SK-MEL-5 (cell line): Measurements from ENCODE around the gene COPS6. TPM values are rescaled to one million over a fixed set of nuclear protein-coding genes. Genes with fewer than 3 reads are reported as not detected.

Source experiments
- DNase-seq: peaks from one replicate; pipeline ENCODE4 v3.0.0-alpha.2; 2016; ENCODE audit warnings: low read depth, low spot score
- in situ Hi-C: cut with HindIII; loops from 2 replicates; pipeline ENCODE4 v1.10.0; 2016; ENCODE audit warnings: low sequenced_read_pairs, high pct_unique_total_duplicates, low pct_unique_long_range_greater_than_20kb
- total RNA-seq: library from RNA; depleted of rRNA; stranded (reverse); fragments of >200 nt; shearing (Covaris generic); gene quantifications from 2 replicates; pipeline ENCODE4 v1.2.3, GENCODE V29; 2014

Gene COPS6
- total RNA-seq, 1 experiment from 2014 or later: 75.2 TPM

DNA sequence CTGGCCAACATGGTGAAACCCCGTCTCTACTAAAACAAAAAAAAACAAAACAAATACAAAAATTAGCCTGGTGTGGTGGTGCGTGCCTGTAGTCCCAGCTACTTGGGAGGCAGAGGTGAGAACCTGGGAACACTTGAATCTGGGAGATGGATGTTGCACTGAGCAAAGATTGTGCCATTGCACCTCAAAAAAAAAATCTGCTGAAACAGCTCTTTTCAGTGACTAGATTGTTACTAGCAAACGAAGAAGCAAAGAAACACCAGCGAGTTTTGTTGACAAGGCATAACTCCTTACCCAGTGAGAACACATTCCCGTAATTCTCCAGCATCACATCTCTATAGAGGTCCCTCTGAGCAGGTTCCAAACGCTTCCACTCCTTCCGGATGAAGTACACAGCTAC is 13.9 kb upstream of the COPS6 start:
- DNase-seq: no peak
- in situ Hi-C loops: no loop called here

DNA sequence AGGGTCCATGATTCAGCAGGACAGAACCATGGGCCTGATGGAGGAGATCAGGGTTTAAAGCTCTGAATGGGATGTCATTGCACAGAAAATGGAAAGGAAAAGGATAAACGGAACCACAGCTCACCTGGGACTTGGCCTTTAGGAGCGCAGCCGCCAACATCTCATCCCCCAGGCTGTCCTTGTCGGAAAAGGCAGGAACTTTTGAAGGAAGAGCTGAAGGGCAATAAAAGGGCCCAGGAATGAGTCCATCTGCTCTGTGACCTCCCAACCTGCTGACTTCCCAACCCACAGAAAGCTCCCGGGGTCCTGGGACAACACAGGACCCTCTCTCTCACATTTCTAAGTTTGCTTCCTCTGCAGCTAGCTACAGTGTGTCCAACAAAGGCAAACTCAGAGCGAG is 13.4 kb upstream of the COPS6 start:
- no peak for DNase-seq
- in situ Hi-C loops: no loop called here

DNA sequence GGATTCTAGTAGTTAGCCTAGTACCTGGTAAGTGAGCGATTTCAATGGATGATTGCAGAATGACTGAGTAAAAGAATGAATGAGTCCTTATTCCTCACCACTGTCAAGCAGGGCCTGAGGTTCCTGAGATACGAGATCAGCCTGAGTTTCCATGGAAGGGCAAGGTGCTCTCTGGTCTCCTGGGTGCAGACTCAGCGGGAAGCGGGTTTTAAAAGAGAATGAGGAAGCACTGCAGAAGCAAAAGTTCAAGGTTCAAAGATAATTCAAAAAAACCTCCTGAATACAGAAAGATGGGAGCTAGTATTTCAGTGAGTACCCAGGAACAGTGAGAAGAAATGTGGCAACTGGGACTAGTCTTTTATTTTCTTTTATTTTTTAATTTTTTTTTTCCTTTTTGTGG is 11.6 kb upstream of the COPS6 start:
- in situ Hi-C loops: no loop called here
- no peak for DNase-seq

DNA sequence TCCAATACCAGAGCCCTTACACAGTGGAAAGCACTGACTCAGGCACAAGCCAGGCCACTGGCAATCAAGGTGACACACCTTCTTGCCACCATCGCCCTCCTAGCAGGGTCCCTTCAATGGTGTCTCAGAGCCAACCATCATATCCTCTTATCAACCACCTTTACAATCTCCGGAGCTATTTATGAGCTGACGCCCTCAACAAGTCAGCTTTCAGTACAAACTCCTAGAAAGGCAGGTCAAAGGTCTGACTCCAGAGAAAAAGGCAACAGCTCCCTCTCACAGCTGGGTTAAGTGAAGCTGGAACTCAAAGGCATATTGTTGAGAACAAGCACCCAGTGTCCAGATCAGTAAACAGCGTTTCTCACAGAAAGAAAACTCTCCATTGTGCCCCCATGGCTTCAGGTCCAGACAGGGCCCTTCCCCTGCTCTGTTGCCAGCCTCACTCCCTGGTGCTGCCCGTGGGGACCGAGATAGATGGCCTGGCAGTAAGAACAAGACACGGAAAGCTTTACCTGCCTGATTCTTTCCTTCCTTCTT is 9.7 kb upstream of the COPS6 start:
- DNase-seq: peak; percentile 93
- in situ Hi-C loops: no loop called here

DNA sequence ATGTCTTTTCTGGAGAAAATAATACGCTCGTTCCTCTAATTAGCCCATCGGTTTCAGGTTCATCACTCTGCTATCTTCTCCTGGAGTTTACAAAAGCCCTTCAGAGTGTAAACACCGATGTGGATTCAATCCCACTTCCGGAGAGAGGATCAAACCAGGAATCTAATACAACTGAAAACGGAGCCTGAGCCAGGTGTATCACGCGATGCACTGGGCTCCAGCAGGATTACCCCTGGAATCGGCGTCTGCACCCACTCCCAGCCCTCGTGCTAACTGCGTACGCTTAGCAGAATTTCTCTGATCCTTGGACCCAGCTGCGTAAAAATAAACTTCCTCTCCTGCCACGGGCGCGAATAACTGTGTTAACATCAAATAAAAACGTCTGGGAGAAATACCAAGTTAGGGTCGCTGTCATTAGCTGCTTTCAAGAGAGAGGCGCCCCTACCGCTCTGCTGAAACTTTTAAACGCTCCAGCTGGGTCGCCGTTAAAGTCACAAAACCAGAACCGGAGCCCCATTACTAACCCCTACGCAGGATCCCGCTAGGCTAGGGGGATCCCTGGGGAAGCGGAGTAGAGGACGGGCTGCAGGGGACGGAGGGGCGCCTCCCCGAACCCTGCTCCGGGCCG is 7.7 kb upstream of the COPS6 start:
- in situ Hi-C loops: no loop called here
- DNase-seq: no peak

DNA sequence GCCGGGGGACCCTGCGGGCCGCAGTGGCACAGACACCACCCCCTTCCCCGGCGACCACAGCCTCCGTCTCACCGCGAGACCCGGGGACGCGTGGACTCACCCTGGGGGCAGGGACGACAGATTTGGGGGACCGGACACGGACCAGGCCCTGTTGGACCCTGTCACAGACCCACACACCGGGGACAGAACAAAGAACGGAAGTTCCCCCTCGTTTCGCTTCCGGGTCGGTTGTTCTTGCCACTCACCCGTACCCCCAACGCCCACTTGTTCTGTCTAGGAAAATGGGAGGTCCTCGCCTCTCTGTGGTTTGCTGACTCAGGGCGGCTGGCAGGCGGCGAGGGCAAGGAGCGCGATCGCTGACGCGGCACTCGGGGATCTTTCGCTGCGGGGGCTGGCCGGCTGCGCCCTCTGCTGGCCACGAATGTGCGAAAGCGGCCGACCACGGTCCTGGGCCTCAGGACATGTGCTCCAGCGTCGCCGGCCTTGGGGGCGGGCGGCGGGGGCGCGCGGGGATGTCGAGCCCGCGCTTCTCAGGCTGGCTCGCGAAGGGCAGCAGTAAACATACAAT is 7.2 kb upstream of the COPS6 start, which contains the start of gene ZNF3:
TSS of gene ZNF3 (minus strand) at position 189 of the 568 bp plus-strand sequence. CDS start 4,366 bp downstream, outside the sequence.
- peak; percentile 99 for DNase-seq
- in situ Hi-C loops: no loop called here

DNA sequence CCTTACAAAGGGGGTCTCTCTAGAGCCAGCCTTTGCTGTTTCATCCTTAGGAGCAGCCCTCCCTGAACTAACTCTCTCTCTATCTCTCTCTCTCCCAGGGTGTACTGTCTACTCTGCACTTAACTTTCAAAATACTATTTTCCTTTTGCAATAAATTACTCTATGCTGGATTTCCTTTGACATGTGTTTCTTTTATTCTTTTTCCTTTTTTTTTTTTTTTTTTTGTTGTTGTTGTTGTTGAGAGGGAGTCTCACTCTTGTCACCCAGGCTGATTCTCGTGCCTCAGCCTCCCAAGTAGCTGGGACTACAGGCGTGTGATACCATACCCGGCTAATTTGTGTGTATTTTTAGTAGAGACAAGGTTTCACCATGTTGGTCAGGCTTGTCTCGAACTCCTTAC is 5.8 kb upstream of the COPS6 start:
- in situ Hi-C loops: no loop called here
- DNase-seq: no peak

DNA sequence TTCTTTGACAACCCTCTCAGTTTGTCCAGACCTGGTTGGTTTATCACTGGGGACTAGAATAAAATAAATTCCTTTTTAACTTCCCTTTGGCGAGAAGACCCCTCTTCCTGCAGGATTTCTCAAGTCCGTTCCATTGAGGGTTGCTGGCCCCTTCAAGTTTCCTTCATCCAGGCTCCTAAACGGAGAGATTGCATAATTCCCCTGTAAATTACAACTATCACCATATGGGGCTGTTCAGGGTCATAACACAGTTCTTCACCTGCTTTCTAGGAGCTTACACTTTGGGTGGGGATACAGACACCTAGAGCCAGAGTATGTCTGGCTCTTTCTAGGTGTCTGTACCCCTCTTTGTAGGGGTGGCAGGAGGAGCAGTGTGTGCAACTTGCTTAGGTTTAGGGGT is 3.3 kb upstream of the COPS6 start:
- in situ Hi-C loops: no loop called here
- DNase-seq: no peak

DNA sequence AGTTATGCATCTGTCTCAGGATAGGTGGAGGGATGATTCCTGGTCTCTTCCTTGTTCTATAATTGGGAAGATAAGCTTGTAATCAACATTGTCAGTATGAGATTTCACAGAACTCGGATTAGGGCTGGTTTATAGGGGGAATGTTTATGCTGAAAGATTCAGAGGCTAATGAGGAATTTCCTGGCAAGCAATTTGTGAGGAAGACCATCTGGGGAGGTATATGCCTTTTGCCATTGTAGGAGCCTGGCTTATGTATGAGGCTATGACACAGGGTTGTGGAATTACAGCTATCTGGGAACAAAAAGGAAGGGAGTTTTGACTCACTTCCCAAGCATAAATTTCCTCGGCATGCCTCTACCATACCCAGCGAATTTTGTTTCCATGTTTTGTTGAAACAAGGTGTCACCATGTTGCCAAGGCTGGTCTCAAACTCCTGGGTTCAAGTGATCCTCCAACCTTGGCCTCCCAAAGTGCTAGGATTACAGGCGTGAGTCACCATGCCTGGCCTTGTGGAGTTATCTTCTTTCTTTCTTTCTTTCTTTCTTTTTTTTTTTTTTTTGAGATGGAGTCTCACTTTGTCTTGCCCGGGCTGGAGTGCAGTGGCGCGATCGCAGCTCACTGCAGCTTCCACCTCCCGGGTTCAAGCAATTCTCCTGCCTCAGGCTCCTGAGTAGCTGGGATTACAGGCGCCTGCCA is 1.6 kb upstream of the COPS6 start:
- in situ Hi-C loops: no loop called here
- no peak for DNase-seq

DNA sequence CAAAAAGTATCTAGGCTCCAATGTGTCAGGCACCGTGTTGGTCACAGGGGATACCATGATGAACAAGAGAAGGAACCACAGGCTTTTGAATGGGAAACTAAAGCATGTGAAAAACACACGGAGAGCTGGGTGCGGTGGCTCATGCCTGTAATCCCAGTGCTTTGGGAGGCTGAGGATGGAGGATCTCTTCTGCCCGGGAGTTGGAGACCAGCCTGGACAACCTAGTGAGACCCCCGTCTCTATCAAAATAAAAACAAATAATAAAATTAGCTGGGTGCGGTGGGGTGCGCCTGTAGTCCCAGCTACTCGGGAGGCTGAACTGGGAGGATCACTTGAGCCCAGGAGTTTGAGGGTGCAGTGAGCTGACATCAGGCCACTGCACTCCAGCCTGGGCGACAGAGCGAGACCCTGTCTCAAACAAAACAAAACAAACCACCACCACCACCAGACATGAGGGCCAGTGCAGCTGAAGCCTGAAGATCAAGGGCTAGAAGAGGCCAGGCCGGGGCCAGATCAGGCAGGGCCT is 611 bp upstream of the COPS6 start:
- DNase-seq: no peak
- in situ Hi-C loops: no loop called here

DNA sequence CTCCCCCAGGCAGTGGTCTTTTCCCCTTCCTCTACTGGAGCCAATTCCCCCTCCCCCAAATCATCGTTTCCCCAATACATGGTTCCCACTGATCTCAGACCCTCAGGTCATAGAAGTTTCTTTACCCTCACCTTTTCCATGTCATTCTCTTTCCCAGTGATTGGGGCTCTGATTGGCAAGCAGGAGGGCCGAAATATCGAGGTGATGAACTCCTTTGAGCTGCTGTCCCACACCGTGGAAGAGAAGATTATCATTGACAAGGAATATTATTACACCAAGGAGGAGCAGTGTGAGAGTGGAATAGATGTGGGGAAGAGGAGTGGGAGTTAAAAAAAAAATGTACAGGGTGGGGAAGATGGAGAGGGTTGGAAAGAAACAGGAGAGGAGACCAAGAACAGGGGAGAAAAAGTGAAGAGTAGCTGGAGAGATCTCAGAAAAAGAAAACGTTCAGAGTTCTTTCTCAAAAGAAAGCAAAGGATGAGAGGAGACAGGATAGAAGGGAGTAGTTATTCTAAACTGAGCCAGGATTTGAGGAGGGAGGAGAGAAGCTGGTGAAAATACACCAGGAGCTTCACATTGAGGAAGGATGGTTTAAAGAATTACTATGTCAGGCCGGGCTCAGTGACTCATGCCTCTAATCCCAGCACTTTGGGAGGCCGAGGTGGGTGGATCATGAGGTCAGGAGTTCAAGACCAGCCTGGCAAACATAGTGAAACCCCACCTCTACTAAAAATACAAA is 858 bp downstream of the COPS6 start:
- no peak for DNase-seq
- in situ Hi-C loops: no loop called here

DNA sequence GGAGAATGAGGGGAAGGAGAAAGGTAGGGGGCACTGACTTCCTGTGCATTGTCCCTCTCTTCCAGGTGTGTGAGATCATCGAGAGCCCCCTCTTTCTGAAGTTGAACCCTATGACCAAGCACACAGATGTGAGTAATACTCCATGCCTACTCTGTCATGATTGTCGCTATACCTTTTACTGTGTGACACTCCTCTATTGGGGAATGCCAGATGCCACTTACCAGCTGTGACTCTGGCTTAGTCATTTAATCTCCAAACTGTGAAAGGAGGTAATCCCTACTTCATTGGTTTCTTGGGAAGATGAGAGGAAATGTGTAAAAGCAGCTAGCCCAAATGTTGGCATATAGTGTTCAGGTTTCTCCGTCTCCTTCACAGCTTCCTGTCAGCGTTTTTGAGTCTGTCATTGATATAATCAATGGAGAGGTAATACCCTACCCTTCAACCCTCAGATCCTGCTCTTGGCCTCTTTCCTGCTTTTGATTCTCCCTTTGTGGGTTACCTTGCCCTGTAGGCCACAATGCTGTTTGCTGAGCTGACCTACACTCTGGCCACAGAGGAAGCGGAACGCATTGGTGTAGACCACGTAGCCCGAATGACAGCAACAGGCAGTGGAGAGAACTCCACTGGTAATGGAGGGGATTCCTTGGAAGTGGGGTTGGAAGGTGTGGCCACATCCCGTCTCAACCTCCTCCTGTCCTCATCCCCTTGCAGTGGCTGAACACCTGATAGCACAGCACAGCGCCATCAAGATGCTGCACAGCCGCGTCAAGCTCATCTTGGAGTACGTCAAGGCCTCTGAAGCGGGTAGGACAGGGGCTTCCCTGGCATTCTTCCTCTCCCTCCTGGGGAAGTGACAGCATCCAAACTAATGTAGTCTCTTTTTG is 2.0 kb downstream of the COPS6 start:
- in situ Hi-C loops: no loop called here
- no peak for DNase-seq

DNA sequence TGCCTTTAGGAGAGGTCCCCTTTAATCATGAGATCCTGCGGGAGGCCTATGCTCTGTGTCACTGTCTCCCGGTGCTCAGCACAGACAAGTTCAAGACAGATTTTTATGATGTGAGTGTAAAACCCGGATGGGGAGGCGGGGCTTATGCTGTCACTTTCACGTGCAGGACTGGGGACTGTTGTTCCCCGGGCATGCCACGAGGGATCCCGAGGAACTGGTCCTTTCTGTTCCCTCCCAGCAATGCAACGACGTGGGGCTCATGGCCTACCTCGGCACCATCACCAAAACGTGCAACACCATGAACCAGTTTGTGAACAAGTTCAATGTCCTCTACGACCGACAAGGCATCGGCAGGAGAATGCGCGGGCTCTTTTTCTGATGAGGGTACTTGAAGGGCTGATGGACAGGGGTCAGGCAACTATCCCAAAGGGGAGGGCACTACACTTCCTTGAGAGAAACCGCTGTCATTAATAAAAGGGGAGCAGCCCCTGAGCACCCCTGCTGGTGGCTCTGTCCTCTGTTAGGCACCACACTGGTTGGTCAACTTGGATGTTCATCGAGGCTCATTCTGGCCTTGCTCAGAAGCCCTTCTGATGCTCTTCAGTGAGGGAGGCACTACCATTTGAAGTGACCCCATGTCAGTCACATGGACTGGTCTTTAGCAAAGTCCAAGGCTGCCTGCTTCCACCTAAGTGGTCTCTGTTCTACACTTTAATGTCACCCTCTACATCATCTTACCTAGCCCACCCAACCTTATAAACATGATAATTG is 2.8 kb downstream of the COPS6 start:
- in situ Hi-C loops: no loop called here
- DNase-seq: peak; percentile 34

DNA sequence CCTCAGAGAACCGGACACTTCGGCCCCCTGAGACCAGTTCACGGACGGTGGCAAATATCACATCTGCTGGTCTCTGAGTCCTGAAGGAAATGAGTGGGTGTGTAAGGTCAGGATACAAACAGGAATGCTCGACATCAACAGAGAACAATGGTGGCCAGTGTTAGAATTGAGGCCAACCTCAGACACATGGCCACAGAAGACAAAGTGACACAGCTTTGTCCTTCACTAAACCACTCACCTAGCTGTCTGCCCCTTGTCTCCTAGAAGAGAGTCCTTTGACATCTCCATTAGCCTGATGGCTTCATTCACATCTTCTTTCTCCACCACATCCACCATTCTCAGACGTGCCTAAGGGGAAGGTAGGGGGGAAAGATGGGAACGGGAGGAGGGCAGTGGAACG is 4.3 kb downstream of the COPS6 start:
- peak; percentile 34 for DNase-seq
- in situ Hi-C loops: no loop called here

DNA sequence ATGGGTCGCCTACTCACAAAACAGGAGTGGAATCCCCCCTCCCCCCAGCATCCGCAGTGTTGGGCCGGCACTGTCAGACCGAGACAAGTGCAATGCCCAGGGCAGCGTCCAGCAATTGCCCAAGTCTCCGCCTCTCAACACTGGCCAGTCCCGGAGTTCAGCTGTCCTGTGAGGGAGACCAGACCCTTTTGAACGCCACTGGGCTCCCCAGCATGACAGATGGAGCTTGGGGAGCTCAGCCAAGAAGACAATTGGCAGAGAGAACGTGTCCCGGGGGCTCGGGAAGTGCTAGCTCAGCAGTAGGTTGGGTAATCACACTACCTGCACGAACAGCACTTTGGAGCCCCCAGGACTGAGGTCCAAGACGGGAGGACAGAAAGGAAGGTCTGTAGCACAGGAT is 4.7 kb downstream of the COPS6 start:
- DNase-seq: no peak
- in situ Hi-C loops: no loop called here

DNA sequence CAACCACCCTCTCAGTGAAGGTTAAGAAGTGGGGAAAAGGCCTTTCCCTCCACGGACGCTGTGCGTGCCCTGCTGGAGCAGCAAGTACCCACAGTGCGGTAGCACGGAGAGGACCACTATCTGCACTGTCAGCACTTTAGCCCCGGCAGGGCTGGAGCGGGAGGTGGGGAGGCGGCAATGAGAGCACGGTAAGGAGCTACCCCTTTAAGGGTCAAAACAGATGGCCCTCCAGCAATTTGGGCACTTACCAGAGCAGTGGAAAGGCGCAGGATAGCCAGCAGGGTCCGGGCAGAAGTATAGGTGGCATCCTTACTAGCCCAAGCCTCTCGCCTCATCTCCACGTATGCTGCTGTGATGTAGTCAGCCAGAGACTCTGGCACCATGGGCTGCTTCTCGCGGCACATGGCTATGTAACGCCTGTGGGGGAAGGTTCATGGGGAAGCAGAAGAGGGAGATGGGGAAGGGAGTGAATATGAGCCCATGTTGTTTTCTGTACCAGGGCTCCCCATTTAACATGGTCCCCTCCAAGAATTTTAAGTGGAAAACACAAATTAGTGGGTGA is 5.2 kb downstream of the COPS6 start:
- no peak for DNase-seq
- in situ Hi-C loops: no loop called here
